ENCODE results near the gene SULT1A2. TPM values are rescaled to one million over a fixed set of nuclear protein-coding genes. Genes with fewer than 3 reads are reported as not detected.

Gene SULT1A2
- total RNA-seq, 4 donors from 2014 or later = 2.4 to 11.8 (median 6.1) TPM; not detected in 1

DNA sequence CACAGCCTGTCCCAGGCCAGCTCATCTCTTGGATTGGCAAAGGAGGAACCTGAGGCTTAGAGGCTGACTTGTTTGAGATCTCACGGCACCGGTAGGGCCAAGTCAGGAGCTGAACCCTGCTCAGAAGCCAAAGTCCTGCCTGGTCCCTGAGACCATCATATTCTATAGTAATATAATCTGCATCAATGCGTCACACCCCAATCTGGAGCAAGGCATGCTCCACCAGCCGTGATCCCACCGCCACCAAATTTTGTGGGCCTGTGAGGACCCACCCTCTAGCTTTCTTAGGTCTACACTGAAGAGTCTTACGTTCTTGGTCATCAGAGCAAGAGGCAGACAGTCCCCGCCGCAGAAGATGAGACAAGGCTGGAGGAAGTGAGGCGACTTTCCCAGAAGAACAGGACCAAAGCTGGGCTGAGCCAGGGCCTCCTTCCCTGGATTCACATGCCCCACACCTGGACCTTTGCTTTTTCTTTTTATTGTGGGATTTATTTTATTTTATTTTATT is 10.3 kb upstream of the SULT1A2 start:
- DNase-seq (ENCODE audit: low spot score in 2 of 2) = no peak
- 96 to 100% methylated on average over 9 of the region's 9 CpGs for WGBS, 2 donors

DNA sequence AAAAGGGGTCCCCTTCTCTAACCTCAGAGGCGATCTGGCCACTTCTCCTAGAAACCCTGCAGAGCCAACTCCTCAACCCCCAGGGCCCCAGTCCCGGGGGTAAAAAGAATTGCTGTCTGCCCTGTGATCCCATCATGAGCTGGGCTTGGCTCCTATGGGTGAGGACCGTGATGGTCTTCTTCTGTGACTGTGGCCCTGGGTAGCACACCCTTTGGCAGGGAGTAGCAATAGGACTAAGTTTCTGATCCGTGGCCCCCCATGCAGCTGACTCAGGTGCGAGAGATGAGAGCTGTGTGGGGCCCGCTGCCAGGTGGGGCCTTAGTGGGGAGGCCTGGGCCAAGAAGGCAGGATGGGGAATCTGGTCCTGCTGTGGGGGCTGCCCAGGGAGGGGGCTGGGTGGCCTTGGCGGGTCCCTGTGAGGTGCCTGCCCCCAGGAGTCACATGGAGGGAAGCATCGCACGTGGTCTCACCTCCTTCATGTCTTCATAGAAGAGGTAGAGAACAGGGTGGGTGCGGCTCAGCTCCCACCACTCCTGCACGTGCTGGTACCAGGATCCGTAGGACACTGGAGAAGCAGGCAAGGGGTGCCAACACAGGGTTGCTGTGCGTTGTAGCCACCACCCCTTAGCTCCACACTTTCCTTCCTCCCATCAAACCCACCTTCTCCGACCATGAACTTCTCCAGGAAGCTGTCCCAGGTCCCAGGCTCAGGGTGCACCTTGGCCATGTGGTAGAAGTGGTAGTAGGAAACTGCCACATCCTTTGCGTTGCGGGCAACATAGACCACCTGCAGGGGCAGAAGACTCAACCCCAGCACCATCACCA is 9.7 kb upstream of the SULT1A2 start:
- H3K27me3 ChIP-seq = peaks cover 0 to 25% of the 10 kb centered on the region in 2 donors
- H3K36me3 ChIP-seq = peaks cover 0 to 51% (median 0%) of the 10 kb centered on the region in 3 donors
- no peak for DNase-seq (ENCODE audit: low spot score in 2 of 2)
- H3K9me3 ChIP-seq = no peaks in the 10 kb centered on the region
- H3K4me1 ChIP-seq = peaks cover 0 to 22% (median 3%) of the 10 kb centered on the region in 4 donors
- no peak overlapping the region for H3K4me3 ChIP-seq
- WGBS, 2 donors = 88% methylated on average over 15 to 16 of the region's 16 CpGs
- no peak overlapping the region for H3K27ac ChIP-seq
- TF ChIP-seq, protein P1, sequence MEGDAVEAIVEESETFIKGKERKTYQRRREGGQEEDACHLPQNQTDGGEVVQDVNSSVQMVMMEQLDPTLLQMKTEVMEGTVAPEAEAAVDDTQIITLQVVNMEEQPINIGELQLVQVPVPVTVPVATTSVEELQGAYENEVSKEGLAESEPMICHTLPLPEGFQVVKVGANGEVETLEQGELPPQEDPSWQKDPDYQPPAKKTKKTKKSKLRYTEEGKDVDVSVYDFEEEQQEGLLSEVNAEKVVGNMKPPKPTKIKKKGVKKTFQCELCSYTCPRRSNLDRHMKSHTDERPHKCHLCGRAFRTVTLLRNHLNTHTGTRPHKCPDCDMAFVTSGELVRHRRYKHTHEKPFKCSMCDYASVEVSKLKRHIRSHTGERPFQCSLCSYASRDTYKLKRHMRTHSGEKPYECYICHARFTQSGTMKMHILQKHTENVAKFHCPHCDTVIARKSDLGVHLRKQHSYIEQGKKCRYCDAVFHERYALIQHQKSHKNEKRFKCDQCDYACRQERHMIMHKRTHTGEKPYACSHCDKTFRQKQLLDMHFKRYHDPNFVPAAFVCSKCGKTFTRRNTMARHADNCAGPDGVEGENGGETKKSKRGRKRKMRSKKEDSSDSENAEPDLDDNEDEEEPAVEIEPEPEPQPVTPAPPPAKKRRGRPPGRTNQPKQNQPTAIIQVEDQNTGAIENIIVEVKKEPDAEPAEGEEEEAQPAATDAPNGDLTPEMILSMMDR (IDR thresholded peaks at IDR 0.05) = no peak
- TF ChIP-seq POLR2A (IDR thresholded peaks at IDR 0.05) (no peak), EP300 (IDR thresholded peaks at IDR 0.05) (no peak)

More for the DNA sequence above, 10.3 kb upstream of the SULT1A2 start:
- Histone ChIP-seq H3K36me3 (peaks cover 0 to 51% (median 0%) of the 10 kb centered on the region in 3 donors), H3K4me3 (no peak overlapping the region), H3K27ac (no peak overlapping the region), H3K27me3 (peaks cover 0 to 20% of the 10 kb centered on the region in 2 donors), H3K4me1 (peaks cover 0 to 22% (median 3%) of the 10 kb centered on the region in 4 donors), H3K9me3 (no peaks in the 10 kb centered on the region)
- TF ChIP-seq EP300 (IDR thresholded peaks at IDR 0.05) (no peak), POLR2A (IDR thresholded peaks at IDR 0.05) (no peak)
- TF ChIP-seq, protein P1 (IDR thresholded peaks at IDR 0.05) = no peak

DNA sequence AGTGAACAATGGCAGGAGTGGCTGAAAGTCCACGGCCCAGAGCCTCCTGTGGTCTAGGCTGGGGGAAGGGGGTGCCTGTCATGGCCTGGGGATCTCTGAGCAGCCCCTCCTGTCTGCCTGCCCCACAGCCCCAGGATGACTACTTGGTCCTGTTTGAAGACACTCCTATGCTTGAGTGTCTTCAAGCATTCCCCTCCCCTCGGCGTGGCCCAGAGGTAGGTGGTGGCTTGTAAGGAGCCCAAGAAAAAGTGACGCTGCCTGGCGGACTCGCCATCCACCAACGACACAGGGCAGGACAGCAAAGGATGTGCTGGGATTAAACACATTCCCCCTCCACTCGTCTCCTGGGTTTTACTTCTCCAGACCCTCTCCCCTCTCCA is 7.3 kb upstream of the SULT1A2 start:
- no peak overlapping the region for H3K4me3 ChIP-seq
- no peak for DNase-seq (ENCODE audit: low spot score in 2 of 2)
- 73% methylated on average over 8 of the region's 8 CpGs for WGBS, 2 donors

DNA sequence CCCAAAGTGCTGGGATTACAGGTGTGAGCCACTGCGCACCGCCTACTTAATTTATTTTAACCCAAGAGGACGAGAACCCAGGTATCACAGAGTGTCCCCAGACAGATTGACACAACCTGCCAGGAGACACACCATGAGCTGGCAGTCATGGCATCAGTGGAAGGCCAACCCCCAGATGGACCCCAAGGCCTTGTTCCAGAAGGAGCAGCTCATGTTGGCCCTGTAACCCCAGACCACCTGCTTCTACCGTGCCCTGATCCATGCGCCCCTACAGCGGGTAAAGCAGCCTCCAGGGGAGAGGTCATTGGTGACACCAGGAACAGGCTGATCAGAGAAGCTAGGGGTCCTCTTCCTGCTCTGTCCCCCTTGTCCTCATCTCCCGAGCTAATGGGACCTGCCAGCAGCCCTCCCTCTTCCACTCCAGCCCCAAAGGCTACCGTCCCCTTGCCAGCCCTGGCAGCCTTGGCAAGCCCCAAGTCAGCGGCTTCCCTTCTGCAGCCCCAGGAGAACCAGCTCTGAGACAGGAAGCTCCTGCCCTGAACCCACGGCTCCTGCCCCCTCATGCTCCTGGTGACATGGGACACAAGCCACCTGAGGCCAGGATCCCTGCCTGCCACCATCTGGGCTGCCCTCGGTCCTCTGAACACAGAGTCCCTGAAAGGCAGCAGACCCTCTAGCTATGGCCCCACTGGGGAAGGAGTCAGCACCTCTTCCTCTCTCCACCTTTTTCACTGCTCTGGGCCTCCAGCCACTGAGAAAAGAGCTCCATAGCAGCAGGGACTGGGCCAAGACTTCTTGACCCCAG is 6.7 kb upstream of the SULT1A2 start:
- peaks cover 0 to 31% of the 10 kb centered on the region in 2 donors for H3K27me3 ChIP-seq
- no peaks in the 10 kb centered on the region for H3K9me3 ChIP-seq
- peaks cover 0 to 51% (median 0%) of the 10 kb centered on the region in 3 donors for H3K36me3 ChIP-seq
- H3K4me3 ChIP-seq = no peak overlapping the region
- no peak for DNase-seq (ENCODE audit: low spot score in 2 of 2)
- H3K27ac ChIP-seq = no peak overlapping the region
- WGBS, 2 donors = 79 to 80% methylated on average over 11 of the region's 11 CpGs
- TF ChIP-seq EP300 (IDR thresholded peaks at IDR 0.05) (no peak), POLR2A (IDR thresholded peaks at IDR 0.05) (no peak)
- TF ChIP-seq, protein P1 (IDR thresholded peaks at IDR 0.05) = no peak
- H3K4me1 ChIP-seq = no peaks in the 10 kb centered on the region

More for the DNA sequence above, 7.3 kb upstream of the SULT1A2 start:
- H3K9me3 ChIP-seq = no peaks in the 10 kb centered on the region
- peaks cover 0 to 31% of the 10 kb centered on the region in 2 donors for H3K27me3 ChIP-seq
- H3K36me3 ChIP-seq = peaks cover 0 to 51% (median 0%) of the 10 kb centered on the region in 3 donors
- H3K4me1 ChIP-seq = peaks cover 0 to 5% (median 0%) of the 10 kb centered on the region in 4 donors
- no peak overlapping the region for H3K27ac ChIP-seq
- TF ChIP-seq, protein P1 (IDR thresholded peaks at IDR 0.05) = no peak
- TF ChIP-seq EP300 (IDR thresholded peaks at IDR 0.05) (no peak), POLR2A (IDR thresholded peaks at IDR 0.05) (no peak)

All from tibial nerve (tissue), 4 donors.